HG02759 (cell line): Measurements from ENCODE around the gene PHLPP1.

ENCODE experiments used
- ATAC-seq: cut with Tn5 transposase; IDR thresholded peaks from one replicate; pipeline ENCODE4 v1.9.1; 2021; ENCODE audit warnings: mild to moderate bottlenecking, moderate library complexity; ENCODE audit not compliant: unreplicated experiment

The PHLPP1 gene

DNA sequence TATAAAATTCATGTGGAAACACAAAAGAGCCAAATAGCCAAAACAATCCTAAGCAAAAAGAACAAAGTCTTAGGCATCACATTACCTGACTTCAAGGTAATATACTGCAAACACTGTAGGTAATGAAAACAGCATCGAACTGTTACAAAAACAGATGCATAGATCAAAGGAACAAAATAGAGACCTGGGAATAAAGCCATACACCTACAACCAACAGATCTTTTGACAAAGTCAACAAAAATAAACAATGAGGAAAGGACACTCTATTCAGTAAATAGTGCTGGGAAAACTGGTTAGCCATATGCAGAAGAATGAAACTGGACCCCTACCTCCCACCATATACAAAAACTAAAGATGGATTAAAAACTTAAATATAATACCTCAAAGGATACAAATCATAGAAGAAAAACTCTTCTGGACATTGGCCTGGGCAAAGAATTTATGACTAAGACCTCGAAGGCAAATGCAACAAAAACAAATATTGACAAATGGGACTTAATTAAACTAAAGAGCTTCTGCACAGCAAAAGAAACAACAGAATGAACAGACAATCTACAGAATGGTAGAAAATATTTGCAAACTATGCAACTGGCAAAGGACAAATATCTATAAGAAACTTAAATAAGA, 218.0 kb downstream of the PHLPP1 start:
- ATAC-seq = no peak

DNA sequence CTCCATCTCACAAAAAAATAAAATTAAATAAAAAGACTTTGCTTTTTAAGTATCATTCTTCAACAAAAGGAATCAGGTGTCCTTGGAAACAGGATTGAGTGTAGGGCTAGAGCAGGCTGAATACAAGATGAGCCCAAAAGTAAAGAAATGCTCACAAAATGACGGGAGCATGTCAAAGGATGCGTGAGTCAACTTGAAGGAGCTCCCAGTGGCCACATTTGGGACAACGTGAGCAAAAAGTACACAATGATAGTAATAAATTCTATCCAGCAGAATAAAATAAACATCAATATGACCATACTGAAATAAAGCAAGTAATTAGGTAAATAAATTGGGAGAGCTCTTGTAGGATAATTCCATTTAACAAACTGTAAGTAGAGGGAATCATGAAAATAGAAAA, 220.7 kb downstream of the PHLPP1 start:
- ATAC-seq = no peak

- ATAC-seq = no peak
Observed at GRCh38 chr18:62937065-62937464, 221.7 kb downstream of the PHLPP1 start.

GRCh38 chr18:62938006-62938405, 222.7 kb downstream of the PHLPP1 start:
- no peak for ATAC-seq

DNA sequence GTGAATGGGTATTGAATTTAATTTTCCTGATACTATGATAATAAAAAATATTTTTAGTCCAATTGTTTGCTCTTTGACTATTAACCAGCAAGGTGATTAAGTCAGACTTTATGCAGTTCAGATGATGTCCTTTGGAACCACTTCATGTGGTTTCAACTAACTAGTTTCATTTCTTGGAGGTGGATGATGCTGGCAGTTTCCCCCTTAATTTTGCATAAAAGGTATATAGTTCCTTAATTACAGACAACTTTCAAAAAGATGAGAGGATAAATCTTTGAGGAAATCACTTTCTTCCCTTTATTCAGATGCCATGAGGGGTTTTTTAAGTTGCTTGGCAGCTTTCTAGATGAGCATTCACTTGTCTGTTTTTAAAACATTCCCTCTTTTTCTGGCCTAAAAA, 223.1 kb downstream of the PHLPP1 start:
- ATAC-seq = peak; percentile 61

GRCh38 chr18:62939433-62939832, 224.1 kb downstream of the PHLPP1 start:
- ATAC-seq = no peak

GRCh38 chr18:62939926-62940325, 224.6 kb downstream of the PHLPP1 start:
- ATAC-seq = no peak

- ATAC-seq = no peak
Observed at GRCh38 chr18:62942578-62942977, 227.2 kb downstream of the PHLPP1 start.

DNA sequence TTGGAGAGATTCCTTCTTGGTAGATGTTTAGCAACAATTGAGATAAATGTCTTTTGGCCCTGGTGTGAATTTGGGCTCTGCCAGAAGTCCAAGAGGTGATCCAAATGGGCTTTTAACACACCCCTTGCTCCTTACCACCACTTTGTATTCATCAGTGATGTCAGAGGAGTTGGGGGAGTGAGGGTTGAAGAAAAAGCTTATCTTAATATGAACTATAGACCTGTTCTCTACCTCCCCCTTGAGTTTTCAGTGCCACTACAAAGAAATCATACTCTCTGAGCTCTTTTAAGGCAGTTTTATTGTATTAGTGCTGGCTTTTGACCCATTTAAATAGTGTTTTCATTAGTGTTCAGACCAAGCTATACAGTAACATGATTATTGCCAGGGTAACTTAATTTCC, 229.1 kb downstream of the PHLPP1 start:
- ATAC-seq = no peak

GRCh38 chr18:62948788-62949187, 233.4 kb downstream of the PHLPP1 start:
- ATAC-seq = no peak

DNA sequence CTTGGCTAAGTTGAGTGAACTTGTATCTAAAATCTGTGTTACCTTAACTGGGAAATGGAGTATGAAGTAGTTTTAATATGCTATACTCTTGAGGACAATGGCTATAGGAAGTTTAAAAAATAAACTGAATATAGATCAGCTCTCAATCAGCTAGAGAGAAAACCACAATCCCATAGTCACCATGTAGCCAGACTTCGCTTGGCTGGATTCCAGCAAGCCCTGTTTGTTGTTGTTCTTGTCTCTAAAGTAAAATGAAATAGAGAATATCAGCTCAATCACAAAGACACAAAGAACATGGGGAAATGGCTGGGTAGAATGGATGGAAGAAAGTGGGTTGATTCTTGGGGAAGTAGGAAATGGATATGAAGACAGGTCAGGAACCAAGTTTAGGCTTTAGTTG, 234.9 kb downstream of the PHLPP1 start:
- no peak for ATAC-seq

DNA sequence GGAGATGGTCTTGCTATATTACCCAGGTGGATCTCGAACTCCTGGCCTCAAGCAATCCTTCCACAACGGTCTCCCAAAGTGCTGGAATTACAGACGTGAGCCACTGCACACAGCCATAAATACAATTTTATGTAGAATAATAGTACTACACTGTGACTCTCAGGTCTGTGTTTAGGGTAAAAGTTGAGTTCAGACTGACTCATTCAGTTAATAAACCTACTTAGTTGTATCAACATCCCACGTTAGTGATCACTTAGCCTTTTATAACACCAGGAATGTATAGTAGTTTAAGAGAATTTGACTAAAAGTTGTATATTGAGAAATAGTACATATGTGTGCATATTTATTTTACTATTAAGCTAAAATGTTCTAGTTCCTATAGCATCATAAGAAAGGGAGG, 237.5 kb downstream of the PHLPP1 start:
- no peak for ATAC-seq

DNA sequence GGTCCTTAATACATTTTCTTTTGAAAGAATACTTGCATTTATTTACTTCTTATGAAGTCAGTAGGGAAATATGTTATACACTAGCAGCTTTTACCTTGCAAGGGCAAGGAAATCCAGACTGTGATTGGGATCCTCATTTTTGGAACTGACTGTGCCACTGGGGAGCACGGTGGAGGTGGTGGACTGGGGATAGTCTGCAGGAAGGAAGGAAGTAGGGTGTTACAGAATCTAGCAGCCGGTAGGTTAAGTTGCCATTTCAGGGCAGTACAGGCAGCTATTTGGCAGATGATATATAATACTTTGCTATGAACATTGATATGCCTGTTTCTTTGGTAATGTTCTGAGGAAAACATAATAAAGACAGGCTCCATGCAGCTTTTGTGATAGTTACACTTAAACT, 238.3 kb downstream of the PHLPP1 start:
- no peak for ATAC-seq

- no peak for ATAC-seq
Observed at GRCh38 chr18:62954366-62954765, 239.0 kb downstream of the PHLPP1 start.

GRCh38 chr18:62957885-62958472, 242.6 kb downstream of the PHLPP1 start:
- peak; percentile 68 for ATAC-seq

DNA sequence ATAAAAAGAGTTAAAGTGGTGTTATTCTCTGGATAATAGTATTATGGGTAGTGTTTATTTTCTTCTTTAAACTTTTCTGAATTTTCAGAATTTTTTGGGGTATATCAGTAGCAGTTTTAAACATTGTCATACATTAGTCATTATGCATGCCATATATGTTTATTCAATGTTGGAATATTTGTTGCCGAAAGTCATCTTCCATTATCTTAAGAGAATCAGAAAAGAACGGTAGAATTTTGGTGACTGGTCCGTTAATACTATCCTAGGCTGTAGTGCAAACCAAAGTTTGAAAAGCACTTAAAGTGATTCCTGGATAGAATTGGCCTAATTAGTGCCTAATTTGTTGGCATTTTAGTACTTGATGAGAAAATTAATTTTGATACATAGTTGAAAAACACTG, 244.1 kb downstream of the PHLPP1 start:
- no peak for ATAC-seq

DNA sequence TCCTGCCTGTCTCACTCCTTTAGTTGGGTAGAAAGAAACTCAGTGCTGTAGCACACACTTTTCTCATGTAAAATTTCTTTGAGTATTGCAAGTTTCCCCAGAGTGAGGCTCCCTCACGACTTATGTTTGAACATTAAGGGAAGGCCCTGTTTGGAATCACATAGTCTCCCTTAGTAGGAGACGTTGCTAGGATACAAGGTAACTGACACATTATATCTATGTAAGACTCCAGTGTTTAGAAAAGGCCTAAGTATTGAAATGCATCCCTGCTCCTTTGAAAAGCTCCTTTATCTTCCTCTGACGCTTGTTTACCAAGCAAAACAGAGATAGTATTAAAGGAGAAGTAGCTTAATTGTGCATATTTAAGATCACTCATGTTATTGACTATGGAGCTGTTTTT, 248.2 kb downstream of the PHLPP1 start:
- no peak for ATAC-seq

- ATAC-seq = no peak
Observed at GRCh38 chr18:62964432-62964831, 249.1 kb downstream of the PHLPP1 start.

DNA sequence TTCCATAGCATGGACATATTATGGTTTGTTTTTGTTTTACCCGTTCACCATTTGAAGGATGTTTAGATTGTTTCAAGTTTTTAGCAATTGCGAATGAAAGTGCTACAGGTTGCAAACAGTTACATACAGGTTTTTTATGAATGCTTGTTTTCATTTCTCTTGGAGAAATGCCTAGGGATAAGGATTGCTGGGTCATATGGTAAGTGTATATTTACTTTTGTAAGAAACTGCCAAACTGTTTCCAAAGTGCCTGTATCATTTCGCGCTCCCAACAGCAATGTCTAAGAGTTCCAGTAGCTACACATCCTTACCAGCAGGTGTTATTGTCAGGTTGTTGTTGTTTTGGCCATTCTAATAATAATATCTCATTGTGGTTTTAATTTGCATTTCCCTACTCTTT, 251.7 kb downstream of the PHLPP1 start:
- no peak for ATAC-seq

- ATAC-seq = no peak
Observed at GRCh38 chr18:62973689-62974088, 258.3 kb downstream of the PHLPP1 start.

DNA sequence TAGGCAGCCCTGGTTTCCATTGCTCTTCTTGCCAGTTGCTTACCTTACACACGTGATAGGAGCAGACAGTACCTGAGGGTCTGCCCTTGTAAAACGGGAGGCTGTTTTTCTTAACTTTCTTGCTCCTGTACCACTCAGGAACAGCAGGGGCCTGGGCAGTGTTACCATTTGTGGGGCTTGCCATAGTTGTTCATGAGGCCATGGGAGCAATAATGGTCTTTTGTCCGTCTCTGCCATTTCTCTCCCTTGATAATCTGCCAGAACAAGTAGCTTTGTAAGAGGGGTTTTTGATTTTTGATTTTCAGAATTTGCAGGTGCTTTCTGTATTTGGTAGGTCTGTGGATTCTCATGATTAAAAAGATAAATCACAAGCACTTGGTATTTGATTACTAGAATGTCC, 259.0 kb downstream of the PHLPP1 start:
- ATAC-seq = no peak

GRCh38 chr18:62974928-62975675, 259.8 kb downstream of the PHLPP1 start:
- ATAC-seq = no peak
